Astrocyte (in vitro differentiated cells and primary cell): ENCODE data around the gene SYT3. TPM values are rescaled to one million over a fixed set of nuclear protein-coding genes. Genes with fewer than 3 reads are reported as not detected.

Experiments used
- DNase-seq: peaks from one replicate; pipeline ENCODE4 v3.0.0-alpha.2; 2010; ENCODE audit warnings: low read depth
- FAIRE-seq: peaks from 2 replicates; lab custom pipeline; 2011; peaks lifted over from hg19 to GRCh38; lab: Jason Lieb, UNC
- H2AFZ ChIP-seq: 2 replicates; pipeline ENCODE4 v1.6.0; 2012; ENCODE audit warnings: low read depth, low read length, inconsistent platforms
- H3K27ac ChIP-seq: 2 replicates; pipeline ENCODE4 v1.5.1; 2011; ENCODE audit warnings: low read depth, low read length, inconsistent platforms
- H3K27me3 ChIP-seq: 2 replicates; pipeline ENCODE4 v1.6.0; 2011; ENCODE audit warnings: low read length, inconsistent platforms; ENCODE audit not compliant: insufficient read depth
- H3K36me3 ChIP-seq: 2 replicates; pipeline ENCODE4 v1.5.1; 2011; ENCODE audit warnings: low read length, inconsistent platforms; ENCODE audit not compliant: insufficient read depth
- H3K4me1 ChIP-seq: 2 replicates; pipeline ENCODE4 v1.5.1; 2011; ENCODE audit warnings: low read length, inconsistent platforms; ENCODE audit not compliant: insufficient read depth
- H3K4me2 ChIP-seq: 2 replicates; pipeline ENCODE4 v1.6.0; 2012; ENCODE audit warnings: low read length, inconsistent platforms
- H3K4me3 ChIP-seq: 2 replicates; pipeline ENCODE4 v1.5.1; 2011; ENCODE audit warnings: low read depth, mild to moderate bottlenecking, low read length, inconsistent platforms; ENCODE audit not compliant: insufficient read depth
- H3K79me2 ChIP-seq: 2 replicates; pipeline ENCODE4 v1.6.0; 2012; ENCODE audit warnings: mild to moderate bottlenecking, low read length, inconsistent platforms; ENCODE audit not compliant: insufficient read depth
- H3K9ac ChIP-seq: 2 replicates; pipeline ENCODE4 v1.6.0; 2012; ENCODE audit warnings: mild to moderate bottlenecking, low read length, inconsistent platforms
- H3K9me3 ChIP-seq: 2 replicates; pipeline ENCODE4 v1.5.1; 2012; ENCODE audit warnings: low read depth, mild to moderate bottlenecking, low read length, inconsistent platforms; ENCODE audit not compliant: insufficient read depth
- H4K20me1 ChIP-seq: 2 replicates; pipeline ENCODE4 v1.6.0; 2012; ENCODE audit warnings: low read length, inconsistent platforms; ENCODE audit not compliant: insufficient read depth
- H3K27ac Mint-ChIP-seq: one replicate; pipeline ENCODE4 v1.8.0; 2021; ENCODE audit warnings: mild to moderate bottlenecking, mixed read lengths; ENCODE audit not compliant: unreplicated experiment
- H3K27me3 Mint-ChIP-seq: one replicate; pipeline ENCODE4 v1.8.0; 2021; ENCODE audit warnings: low read depth, mixed read lengths; ENCODE audit not compliant: unreplicated experiment
- H3K36me3 Mint-ChIP-seq: one replicate; pipeline ENCODE4 v1.8.0; 2021; ENCODE audit warnings: low read depth, mixed read lengths; ENCODE audit not compliant: unreplicated experiment
- H3K4me1 Mint-ChIP-seq: one replicate; pipeline ENCODE4 v1.8.0; 2021; ENCODE audit warnings: low read depth, mixed read lengths; ENCODE audit not compliant: unreplicated experiment
- H3K4me3 Mint-ChIP-seq: one replicate; pipeline ENCODE4 v1.8.0; 2021; ENCODE audit warnings: mild to moderate bottlenecking, moderate library complexity, mixed read lengths; ENCODE audit not compliant: unreplicated experiment
- H3K9me3 Mint-ChIP-seq: one replicate; pipeline ENCODE4 v1.8.0; 2021; ENCODE audit warnings: mild to moderate bottlenecking, mixed read lengths; ENCODE audit not compliant: unreplicated experiment
- EZH2 ChIP-seq: IDR thresholded peaks from 2 replicates; pipeline ENCODE4 v1.6.1; 2012; ENCODE audit warnings: mild to moderate bottlenecking, low read length, inconsistent platforms; ENCODE audit not compliant: insufficient read depth
- total RNA-seq: library from RNA; stranded (reverse); gene quantifications from 2 replicates; pipeline ENCODE4 v1.2.1, GENCODE V29; 2021
- TF ChIP-seq, protein P1 (sequence below): IDR thresholded peaks from 2 replicates; pipeline ENCODE4 v1.5.1; 2011; ENCODE audit warnings: low read depth, mild to moderate bottlenecking, inconsistent platforms, low read length, moderate library complexity; ENCODE audit not compliant: insufficient read depth

Gene SYT3
- total RNA-seq, 1 donor from 2014 or later: not detected

DNA sequence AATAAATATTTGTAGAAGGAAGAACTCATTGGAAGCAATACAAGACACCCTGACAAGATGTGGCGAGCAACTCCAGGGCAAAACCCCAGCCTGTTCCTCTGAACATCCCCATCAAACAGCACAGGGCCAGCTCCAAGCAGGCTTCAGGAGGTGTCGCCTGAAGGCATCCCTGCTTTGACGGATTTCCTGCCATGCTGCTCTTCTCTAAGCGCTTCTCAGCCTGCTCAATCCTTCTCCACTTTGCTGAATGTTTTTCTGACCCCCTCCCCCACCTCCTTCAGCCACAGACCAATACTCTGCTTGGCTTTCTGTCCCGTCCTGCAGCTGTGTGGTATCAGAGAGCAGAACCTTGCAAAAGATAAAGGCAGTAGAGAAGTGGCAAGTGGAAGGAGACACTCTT, 38.0 kb upstream of the SYT3 start:
- Histone ChIP-seq H3K4me3 (no peak overlapping the region), H3K79me2 (no peaks in the 10 kb centered on the region), H3K27me3 (no peaks in the 10 kb centered on the region), H3K4me2 (no peak overlapping the region), H3K9ac (no peak overlapping the region), H4K20me1 (no peaks in the 10 kb centered on the region), H3K27ac (no peak overlapping the region), H2AFZ (no peak overlapping the region), H3K9me3 (no peaks in the 10 kb centered on the region), H3K36me3 (no peaks in the 10 kb centered on the region), H3K4me1 (no peaks in the 10 kb centered on the region)
- DNase-seq (no peak), FAIRE-seq (no peak)
- Mint-ChIP-seq H3K27ac (no peak overlapping the region), H3K4me1 (no peaks in the 10 kb centered on the region), H3K9me3 (peaks cover 25% of the 10 kb centered on the region), H3K4me3 (no peak overlapping the region), H3K36me3 (peaks cover 2% of the 10 kb centered on the region), H3K27me3 (no peaks in the 10 kb centered on the region)
- TF ChIP-seq EZH2: no peak
- TF ChIP-seq, protein P1, sequence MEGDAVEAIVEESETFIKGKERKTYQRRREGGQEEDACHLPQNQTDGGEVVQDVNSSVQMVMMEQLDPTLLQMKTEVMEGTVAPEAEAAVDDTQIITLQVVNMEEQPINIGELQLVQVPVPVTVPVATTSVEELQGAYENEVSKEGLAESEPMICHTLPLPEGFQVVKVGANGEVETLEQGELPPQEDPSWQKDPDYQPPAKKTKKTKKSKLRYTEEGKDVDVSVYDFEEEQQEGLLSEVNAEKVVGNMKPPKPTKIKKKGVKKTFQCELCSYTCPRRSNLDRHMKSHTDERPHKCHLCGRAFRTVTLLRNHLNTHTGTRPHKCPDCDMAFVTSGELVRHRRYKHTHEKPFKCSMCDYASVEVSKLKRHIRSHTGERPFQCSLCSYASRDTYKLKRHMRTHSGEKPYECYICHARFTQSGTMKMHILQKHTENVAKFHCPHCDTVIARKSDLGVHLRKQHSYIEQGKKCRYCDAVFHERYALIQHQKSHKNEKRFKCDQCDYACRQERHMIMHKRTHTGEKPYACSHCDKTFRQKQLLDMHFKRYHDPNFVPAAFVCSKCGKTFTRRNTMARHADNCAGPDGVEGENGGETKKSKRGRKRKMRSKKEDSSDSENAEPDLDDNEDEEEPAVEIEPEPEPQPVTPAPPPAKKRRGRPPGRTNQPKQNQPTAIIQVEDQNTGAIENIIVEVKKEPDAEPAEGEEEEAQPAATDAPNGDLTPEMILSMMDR: no peak

DNA sequence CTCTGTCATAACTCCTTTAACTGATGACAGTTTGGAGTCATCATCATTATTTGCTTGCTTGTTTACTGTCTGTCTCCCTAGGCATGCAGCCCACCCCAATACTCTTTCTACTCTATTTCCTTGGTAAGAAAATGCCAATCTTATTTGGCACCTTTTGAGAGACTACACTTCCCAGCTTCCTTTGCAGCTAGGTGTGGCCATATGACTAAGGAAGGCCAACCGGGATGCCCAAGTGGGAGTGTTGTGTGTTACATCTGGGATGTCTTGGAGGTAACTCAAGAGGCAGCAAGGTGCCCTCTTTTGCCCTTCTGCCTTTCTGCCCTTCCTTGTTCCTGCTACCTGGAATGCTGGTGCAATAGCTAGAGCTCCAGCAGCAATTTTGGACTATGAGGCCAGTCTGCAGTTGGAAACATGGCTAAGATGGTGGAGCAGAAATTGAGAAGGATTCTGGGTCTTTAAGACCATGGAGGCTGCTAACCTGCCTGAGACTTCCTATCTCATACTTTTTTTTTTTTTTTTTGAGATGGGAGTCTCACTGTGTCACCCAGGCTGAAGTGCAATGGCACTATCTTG, 37.0 kb upstream of the SYT3 start:
- H3K27me3 Mint-ChIP-seq: no peaks in the 10 kb centered on the region

DNA sequence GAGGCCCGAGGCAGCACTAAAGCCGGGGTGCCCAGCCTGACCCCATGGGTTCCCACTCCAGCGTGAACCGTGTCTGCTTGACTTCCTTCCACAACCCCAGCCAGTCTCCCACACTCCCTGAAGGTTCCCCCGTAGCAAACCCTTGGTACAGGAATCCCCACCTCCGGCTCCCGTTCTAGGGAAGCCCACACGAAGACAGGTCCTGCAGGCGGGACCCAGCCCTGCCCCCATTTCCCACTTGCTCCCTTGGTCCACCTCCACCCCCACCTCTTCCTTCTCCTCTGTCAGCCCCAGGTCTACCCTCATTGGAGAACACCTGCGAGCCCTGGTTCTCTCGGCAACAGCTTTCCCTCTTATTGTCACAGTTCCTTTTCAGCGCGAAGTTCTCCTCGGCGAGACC, 33.4 kb upstream of the SYT3 start:
- Mint-ChIP-seq H3K27me3 (no peaks in the 10 kb centered on the region), H3K27ac (no peak overlapping the region), H3K36me3 (peaks cover 2% of the 10 kb centered on the region), H3K4me1 (no peaks in the 10 kb centered on the region), H3K4me3 (no peak overlapping the region), H3K9me3 (peaks cover 30% of the 10 kb centered on the region)
- no peaks in the 10 kb centered on the region for H4K20me1 ChIP-seq
- H3K27me3 ChIP-seq: peaks cover 10% of the 10 kb centered on the region
- DNase-seq: no peak
- no peak overlapping the region for H3K4me2 ChIP-seq
- no peak for FAIRE-seq
- no peaks in the 10 kb centered on the region for H3K9me3 ChIP-seq
- no peak overlapping the region for H3K27ac ChIP-seq
- no peaks in the 10 kb centered on the region for H3K79me2 ChIP-seq
- no peak overlapping the region for H3K9ac ChIP-seq
- no peak overlapping the region for H3K4me3 ChIP-seq
- no peaks in the 10 kb centered on the region for H3K4me1 ChIP-seq
- TF ChIP-seq, protein P1: no peak
- H3K36me3 ChIP-seq: no peaks in the 10 kb centered on the region
- H2AFZ ChIP-seq: no peak overlapping the region

More for the DNA sequence above, 37.0 kb upstream of the SYT3 start:
- no peak overlapping the region for H3K27ac Mint-ChIP-seq
- peaks cover 2% of the 10 kb centered on the region for H3K36me3 Mint-ChIP-seq
- no peak for DNase-seq
- Histone ChIP-seq H3K27ac (no peak overlapping the region), H3K4me2 (no peak overlapping the region), H3K36me3 (no peaks in the 10 kb centered on the region), H3K4me3 (no peak overlapping the region), H3K4me1 (no peaks in the 10 kb centered on the region), H4K20me1 (no peaks in the 10 kb centered on the region), H3K9ac (no peak overlapping the region), H3K79me2 (no peaks in the 10 kb centered on the region), H2AFZ (no peak overlapping the region), H3K9me3 (no peaks in the 10 kb centered on the region), H3K27me3 (no peaks in the 10 kb centered on the region)
- FAIRE-seq: no peak
- TF ChIP-seq, protein P1: no peak
- TF ChIP-seq EZH2: no peak
- no peak overlapping the region for H3K4me3 Mint-ChIP-seq
- H3K4me1 Mint-ChIP-seq: no peaks in the 10 kb centered on the region
- peaks cover 30% of the 10 kb centered on the region for H3K9me3 Mint-ChIP-seq
